ENCODE data around the gene ATP2A2.

ATP2A2 gene

GRCh38 chr12:110281549-110282299 is 677 bp downstream of the ATP2A2 start:
- DNase-seq (ENCODE audit: low read depth), result peak; percentile 50
- TF ChIP-seq CTCF (IDR thresholded peaks at IDR 0.05; ENCODE audit: insufficient read depth, low read depth, low read length, missing control alignments), result no peak
- peak overlapping the region; percentile 97 for H3K4me3 ChIP-seq (ENCODE audit: low read length)

DNA sequence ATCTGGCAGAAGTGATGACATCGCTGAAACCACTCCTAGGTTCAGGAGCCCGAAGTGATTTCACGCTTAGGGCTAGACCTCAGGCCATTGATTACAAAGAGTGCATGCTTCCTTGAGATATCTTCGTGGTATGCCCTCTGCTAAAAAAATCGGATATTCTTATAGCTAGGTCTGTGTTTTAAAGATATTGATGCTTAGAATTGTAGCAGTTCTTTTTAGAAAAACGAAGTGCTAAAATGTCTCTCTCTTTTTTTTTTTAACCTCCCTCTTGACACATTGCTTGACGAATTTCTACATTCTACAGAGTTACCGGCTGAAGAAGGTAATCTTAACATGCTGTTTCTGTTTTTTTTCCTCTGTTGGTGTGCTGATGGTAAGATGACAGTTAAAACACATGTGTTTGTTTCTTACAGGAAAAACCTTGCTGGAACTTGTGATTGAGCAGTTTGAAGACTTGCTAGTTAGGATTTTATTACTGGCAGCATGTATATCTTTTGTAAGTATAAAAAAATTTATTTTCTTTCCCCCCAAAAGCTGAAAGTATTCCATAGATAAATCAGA is 1.3 kb downstream of the ATP2A2 start:
- peak overlapping the region; percentile 97 for H3K4me3 ChIP-seq (ENCODE audit: low read length)
- peak; percentile 48 for DNase-seq (ENCODE audit: low read depth)
- no peak for TF ChIP-seq CTCF (IDR thresholded peaks at IDR 0.05; ENCODE audit: insufficient read depth, low read depth, low read length, missing control alignments)

- no peak for TF ChIP-seq CTCF (IDR thresholded peaks at IDR 0.05; ENCODE audit: insufficient read depth, low read depth, low read length, missing control alignments)
- H3K4me3 ChIP-seq (ENCODE audit: low read length), result peak overlapping the region; percentile 97
These were observed 2.1 kb downstream of the ATP2A2 start for GRCh38 chr12:110282956-110283817.

GRCh38 chr12:110284597-110284996 is 3.5 kb downstream of the ATP2A2 start:
- no peak for TF ChIP-seq CTCF (IDR thresholded peaks at IDR 0.05; ENCODE audit: insufficient read depth, low read depth, low read length, missing control alignments)
- H3K4me3 ChIP-seq (ENCODE audit: low read length), result peak overlapping the region; percentile 97
- DNase-seq (ENCODE audit: low read depth), result no peak

More at GRCh38 chr12:110282956-110283817, 2.1 kb downstream of the ATP2A2 start:
- DNase-seq (ENCODE audit: low read depth), result no peak

DNA sequence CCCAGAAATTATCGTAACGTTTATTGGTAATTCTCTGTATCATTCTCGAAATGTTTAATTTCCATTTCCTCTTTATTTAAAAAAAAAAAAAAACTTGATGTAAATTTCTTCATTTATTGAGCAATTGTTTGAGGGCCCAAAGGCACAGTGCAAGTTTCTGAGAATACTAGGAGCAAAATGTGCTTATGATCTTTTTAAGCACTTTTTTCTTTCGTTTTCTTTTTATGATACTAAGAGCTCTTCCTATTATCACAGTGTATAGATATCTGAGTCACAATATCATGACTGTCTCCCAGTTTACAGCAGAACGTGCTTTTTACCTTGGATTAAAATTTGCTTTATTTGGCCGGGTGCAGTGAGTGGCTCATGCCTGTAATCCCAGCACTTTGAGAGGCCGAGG is 5.6 kb downstream of the ATP2A2 start:
- H3K4me3 ChIP-seq (ENCODE audit: low read length), result peak overlapping the region; percentile 1
- no peak for TF ChIP-seq CTCF (IDR thresholded peaks at IDR 0.05; ENCODE audit: insufficient read depth, low read depth, low read length, missing control alignments)
- no peak for DNase-seq (ENCODE audit: low read depth)

DNA sequence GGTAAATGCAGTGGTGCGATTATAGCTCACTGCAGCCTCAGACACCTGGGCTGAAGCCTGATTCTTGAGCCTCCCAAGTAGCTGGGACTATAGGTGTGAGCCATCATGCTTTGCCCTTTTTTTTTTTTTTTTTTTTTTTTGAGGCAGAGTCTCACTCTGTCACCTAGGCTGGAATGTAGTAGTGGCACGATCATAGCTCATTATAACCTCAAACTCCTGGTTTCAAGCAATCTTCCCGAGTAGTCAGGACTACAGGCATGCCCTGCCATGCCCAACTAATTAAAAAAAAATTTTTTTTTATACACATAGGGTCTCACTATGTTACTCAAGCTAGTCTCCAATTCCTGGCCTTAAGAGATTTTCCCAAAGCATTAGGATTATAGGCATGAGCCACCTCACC is 6.9 kb downstream of the ATP2A2 start:
- TF ChIP-seq CTCF (IDR thresholded peaks at IDR 0.05; ENCODE audit: insufficient read depth, low read depth, low read length, missing control alignments), result no peak
- peak overlapping the region; percentile 1 for H3K4me3 ChIP-seq (ENCODE audit: low read length)
- peak; percentile 55 for DNase-seq (ENCODE audit: low read depth)
